Activated T-cell treated with anti-CD3 and anti-CD28 coated beads for 24 hours (primary cell): ENCODE measurements around the gene PIK3R3.
"Not testable (repeated sequence)": the region's sequence is repeated elsewhere in the genome, so short reads cannot be mapped to it uniquely, and the experiment has no call there.

Experiments used
- DNase-seq: peaks from one replicate; pipeline ENCODE4 v3.0.0-alpha.2; 2020; ENCODE audit warnings: low read depth

Gene PIK3R3

GRCh38 chr1:46065405-46065804 is 67.0 kb downstream of the PIK3R3 start:
- DNase-seq, result no peak

GRCh38 chr1:46064708-46065107 is 67.7 kb downstream of the PIK3R3 start:
- DNase-seq, result no peak

GRCh38 chr1:46062651-46063319 is 69.6 kb downstream of the PIK3R3 start:
- peak; percentile 27 for DNase-seq

- no peak for DNase-seq
These were observed 71.3 kb downstream of the PIK3R3 start for GRCh38 chr1:46061146-46061545.

GRCh38 chr1:46058936-46059335 is 73.5 kb downstream of the PIK3R3 start:
- DNase-seq, result no peak

GRCh38 chr1:46057781-46058180 is 74.6 kb downstream of the PIK3R3 start:
- DNase-seq, result no peak

GRCh38 chr1:46057215-46057614 is 75.2 kb downstream of the PIK3R3 start:
- DNase-seq, result not testable (repeated sequence)

- DNase-seq, result no peak
These were observed 76.1 kb downstream of the PIK3R3 start for GRCh38 chr1:46056325-46056724.

- no peak for DNase-seq
These were observed 78.7 kb downstream of the PIK3R3 start for GRCh38 chr1:46053734-46054133.

GRCh38 chr1:46044116-46044515 is 88.3 kb downstream of the PIK3R3 start:
- DNase-seq, result no peak

- DNase-seq, result no peak
These were observed 88.9 kb downstream of the PIK3R3 start for GRCh38 chr1:46043458-46044017.

GRCh38 chr1:46041974-46042373 is 90.5 kb downstream of the PIK3R3 start:
- no peak for DNase-seq

GRCh38 chr1:46041551-46041950 is 90.9 kb downstream of the PIK3R3 start:
- DNase-seq, result no peak

- DNase-seq, result no peak
These were observed 92.8 kb downstream of the PIK3R3 start for GRCh38 chr1:46039571-46040052.

- DNase-seq, result peak; percentile 77
These were observed 95.3 kb downstream of the PIK3R3 start for GRCh38 chr1:46036894-46037839.

GRCh38 chr1:46034601-46035516 is 97.6 kb downstream of the PIK3R3 start:
- DNase-seq, result no peak

- DNase-seq, result no peak
These were observed 101.4 kb downstream of the PIK3R3 start for GRCh38 chr1:46030876-46031660.

- no peak for DNase-seq
These were observed 102.2 kb downstream of the PIK3R3 start for GRCh38 chr1:46030074-46030870.

GRCh38 chr1:46027788-46028573 is 104.4 kb downstream of the PIK3R3 start:
- DNase-seq, result no peak
